Occipital lobe (tissue), 2 donors: Measurements from ENCODE around the gene BDNF. TPM values are rescaled to one million over a fixed set of nuclear protein-coding genes. Genes with fewer than 3 reads are reported as not detected.
"Not testable (repeated sequence)": the region's sequence is repeated elsewhere in the genome, so short reads cannot be mapped to it uniquely, and the experiment has no call there.

ENCODE experiments used
- DNase-seq: peaks from one replicate; lab custom pipeline; 2025; lab: John Stamatoyannopoulos, UW
- total RNA-seq: library from RNA; depleted of rRNA; stranded (reverse); fragments of >200 nt; gene quantifications from one replicate; pipeline ENCODE4 v1.2.3, GENCODE V29; 2014

The BDNF gene
- total RNA-seq, 1 donor from 2014 or later = 0.78 TPM

DNA sequence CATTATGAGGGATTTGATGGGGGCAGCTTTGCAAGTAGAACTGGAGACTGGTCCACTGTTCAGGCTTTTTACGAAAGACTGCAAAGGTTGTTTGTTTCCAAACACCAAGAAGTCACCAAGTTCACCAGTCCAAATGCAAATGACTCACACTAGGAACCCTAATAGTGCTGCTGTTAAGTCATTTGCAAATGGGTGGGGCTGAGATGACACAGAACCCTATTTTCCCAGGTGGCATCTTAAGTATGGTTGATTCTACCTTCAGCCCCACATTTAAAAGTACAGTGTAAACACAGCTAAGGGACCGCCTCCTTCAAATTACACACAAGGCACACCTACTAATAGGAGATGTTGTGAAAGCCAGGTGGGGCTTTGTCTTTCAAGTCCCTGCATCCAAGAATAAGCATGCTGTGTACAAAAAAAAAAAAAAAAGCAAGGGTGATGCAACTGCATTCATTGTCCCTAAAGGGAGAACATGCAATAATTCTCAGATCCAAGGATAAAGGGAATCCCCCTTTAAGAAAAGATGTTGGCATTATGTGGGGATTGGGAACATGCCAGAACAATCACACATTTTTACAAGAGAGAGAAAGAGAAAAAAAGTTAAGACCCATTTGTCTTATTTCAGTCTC, 27.3 kb downstream of the BDNF start:
- no peak for DNase-seq

DNA sequence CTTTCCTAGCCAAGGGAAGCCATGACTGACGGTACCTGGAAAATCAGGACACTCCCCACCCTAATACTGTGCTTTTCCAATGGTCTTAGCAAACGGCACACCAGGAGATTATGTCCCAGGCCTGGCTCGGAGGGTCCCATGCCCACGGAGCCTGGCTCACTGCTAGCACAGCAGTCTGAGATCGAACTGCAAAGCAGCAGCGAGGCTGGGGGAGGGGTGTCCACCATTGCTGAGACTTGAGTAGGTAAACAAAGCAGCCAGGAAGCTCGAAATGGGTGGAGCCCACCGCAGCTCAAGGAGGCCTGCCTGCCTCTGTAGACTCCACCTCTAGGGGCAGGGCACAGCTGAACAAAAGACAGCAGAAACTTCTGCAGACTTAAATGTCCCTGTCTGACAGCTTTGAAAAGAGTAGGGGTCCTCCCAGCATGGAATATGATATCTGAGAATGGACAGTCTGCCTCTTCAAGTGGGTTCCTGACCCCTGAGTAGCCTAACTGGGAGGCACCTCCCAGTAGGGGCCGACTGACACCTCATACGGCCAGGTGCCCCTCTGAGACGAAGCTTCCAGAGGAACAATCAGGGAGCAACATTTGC, 34.6 kb downstream of the BDNF start:
- DNase-seq = not testable (repeated sequence)

DNA sequence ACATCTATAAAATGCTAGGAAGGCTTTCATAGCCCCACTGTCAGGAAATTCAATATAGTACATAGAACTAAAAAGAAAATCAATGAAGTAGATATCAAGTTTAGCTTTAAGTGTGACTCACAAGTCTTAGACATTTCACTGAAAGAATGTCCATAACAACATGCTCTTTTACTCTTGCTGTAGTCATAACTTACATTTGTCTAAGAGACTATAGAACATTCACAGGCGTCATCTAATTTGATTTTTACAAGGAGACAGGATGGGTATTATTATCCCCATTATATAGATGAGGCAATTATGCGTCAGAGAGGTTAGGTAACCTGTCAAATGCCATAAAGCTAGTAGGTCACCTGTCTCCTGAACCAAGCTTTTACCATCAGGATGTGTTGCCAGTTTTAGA, 36.9 kb downstream of the BDNF start:
- no peak for DNase-seq

DNA sequence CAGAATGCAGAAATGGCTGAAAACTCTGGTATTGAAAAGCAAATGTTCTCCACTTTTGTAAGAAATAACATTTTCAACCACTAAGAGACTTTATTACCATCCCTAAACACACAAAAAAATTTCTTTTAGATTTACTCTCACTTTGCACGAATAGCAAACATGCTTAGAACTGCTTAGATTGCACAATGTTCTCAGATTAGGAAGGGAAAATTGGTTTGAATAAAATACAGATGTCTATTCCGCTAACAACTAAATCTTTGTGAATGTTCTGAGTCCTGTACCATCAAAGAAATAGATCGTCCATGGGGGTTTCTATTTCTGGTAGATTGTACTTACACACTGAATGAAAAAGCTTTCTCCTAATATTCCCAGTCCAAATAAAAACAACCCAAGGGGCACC, 40.1 kb downstream of the BDNF start:
- DNase-seq = no peak

DNA sequence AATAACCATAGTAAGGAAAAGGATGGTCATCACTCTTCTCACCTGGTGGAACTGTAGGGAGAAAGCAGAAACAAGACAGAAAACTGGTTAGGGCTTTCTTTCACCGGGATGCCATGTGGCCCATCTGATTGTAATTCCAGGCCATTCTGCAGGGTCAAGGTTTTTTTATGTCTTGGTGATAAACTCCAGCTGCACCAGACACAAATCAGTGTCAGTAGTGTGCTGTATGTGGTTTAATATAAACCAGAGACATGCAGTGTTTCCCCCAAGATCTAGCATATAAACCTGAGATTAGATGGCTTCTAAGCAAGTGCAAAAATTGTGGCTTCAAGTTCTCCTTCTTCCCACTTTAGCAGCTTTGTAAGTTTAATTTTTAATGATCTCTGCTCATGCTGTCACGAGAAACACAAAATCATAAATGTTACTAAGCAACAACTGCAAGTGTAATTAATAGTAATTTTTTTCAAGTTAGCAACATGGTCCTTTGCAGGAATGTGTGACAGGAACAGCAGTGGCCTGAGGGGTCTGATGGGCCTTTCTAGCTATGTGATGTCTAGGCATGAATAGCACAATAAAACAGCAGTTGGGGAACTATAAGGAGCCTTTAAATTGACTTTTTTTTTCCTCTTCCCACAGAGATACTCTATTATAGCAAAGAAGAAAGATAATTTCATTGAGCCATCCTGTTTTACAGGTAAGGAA, 41.6 kb downstream of the BDNF start:
- DNase-seq = no peak

DNA sequence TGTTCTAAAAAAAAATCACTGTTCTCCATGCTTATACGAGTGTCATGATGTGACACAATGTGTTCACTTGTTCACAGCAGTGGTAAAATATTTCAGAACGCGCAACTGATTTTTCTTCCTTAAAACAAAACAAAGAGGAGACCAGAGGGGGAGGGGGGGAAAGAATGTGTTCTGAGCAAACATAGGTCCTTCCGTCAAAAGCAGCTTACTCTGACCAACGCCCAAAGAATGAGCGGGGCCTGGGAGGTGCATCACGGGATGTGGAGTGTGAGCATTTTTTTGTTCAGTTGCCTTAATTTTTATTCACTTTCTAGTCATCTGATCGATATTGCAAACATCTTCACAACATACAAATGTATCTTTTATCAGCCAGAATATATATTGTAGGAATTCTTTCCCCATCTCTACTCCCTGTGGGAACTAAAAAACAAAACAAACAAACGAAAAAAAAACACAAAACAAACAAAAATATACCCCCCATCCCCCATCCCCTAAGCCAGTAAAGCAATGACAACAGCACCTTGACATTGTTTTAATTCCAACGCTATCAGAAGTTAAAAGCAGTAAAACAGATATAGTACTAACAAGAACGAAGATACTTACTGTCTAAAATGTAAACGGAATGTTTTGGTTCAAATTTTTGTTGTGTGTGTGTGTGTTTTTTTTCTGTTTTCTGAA, 43.3 kb downstream of the BDNF start:
- DNase-seq = no peak

DNA sequence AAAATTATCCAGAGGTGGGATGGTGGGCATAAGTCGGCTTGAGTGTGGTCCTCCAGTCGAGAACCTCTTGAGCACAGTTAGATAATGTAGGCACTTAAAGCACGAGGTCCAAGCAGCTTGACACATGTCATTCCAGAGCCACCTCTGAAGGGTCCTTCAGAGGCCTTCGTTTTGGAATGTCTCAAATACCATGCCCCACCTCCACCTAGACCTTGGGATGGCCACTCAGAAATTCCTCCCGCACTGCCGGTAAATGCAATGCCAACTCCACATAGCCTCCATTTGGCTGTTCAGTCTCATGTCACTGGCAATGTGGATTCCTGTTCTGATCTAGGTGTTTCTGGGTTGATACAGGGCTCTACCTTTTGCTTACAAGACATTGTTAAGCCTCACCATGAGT, 43.9 kb downstream of the BDNF start:
- DNase-seq = no peak

DNA sequence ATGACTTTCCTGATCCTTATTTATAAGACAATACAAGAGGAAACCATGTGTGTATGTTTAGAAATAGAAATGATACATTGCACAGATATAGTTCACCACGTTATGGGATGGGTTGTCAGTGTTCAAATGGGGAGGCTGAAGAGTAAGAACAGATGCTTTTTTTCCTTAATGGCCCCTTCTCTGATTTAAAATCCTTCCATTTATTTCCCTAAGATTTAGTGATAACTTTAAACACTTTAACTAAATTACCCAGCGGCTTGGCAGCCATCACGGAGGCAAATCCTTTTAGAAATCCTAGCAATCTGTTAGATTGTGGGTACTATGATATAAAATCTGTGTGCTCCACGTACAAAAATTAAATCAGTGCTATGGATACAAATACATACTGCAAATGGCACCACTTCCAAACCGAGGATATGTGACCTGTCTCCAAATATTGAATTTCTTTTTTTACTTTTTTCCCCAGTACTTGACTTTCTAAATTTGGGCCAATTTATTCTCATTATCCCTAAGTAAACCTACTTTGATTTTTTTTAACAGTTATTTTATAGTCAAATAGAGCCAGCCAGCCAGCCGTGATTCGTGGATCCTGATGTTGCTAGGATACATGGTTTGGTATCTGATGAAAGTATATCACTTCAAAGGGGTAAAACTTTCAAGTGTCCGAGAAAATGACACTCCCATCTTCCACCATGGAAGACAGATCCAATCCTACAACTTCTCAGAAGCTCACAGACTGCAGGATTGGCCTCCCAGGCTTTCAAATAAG, 46.1 kb downstream of the BDNF start:
- DNase-seq = no peak

DNA sequence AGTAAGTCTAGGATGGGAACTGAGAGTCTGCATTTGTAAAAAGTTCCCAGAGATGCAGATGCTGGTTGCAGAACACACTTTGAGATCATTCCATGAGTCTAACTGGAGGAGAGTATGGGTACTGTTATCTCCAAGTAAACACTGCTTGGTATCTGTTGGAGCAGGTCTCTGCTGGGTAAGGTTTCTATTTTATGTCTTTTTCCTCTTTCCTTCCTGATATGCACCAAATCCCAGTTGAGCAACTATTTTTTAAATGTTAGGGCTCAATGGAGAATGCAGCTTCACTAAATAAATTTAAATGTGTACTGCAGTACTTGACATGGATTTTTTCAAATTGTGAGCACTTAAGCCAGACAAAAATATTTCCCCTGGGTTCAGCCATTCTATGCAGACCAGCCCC, 48.5 kb downstream of the BDNF start:
- no peak for DNase-seq

DNA sequence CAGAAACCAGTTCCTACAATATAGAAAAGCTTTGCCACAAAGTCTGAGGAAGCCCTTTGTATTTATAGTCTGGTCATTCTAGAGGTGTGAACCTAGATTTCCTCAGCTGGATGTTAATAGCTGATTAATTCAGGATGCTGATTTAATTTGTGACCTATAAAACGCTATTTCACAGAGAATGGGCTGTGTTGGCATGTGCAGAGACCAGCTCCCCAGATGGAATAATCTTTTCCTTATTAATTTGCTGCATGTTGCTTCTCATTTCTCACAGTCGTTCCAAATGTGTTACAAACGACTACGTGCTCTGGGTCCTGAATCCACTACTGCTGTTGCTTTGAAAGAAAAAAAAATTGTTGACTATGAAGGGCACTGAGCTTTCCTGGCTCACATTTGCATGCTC, 49.3 kb downstream of the BDNF start:
- no peak for DNase-seq

DNA sequence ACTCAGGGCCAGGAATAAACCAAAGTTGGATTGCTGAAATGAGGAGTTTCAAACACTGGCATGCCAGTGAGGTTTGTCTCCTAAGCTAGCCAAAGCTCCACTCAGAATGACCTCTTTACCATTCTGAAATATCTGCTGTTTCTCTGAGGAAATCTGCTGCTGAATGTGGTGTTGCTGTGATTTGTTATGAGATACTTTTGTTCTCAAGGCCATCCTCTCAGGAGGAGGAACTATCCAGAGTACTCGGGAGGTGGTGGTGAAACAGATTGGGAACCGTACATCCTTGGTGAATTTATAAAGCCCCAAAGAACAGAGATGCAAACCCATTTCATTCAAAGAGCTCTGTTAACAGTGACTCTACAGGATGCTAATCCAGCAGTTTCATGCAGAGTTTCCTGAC, 50.5 kb downstream of the BDNF start:
- no peak for DNase-seq

DNA sequence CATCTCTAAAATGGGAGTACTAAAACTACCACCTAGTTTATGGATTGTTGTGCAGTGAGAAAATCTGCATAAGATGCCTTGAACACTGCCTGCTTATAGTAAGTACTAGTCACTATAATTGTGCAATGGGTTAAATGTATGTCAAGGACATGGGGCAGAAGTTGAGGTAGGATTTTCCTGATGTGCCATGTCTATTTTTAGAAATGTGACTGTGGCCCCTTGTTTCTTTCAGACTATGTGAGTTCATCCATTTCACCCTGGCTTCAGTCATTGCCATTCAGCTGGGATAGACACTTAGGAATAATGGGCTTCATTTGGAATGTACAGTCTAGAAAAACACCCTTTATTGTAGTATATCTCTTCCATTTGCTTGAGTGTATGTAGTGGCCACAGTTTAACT, 51.4 kb downstream of the BDNF start:
- no peak for DNase-seq

DNA sequence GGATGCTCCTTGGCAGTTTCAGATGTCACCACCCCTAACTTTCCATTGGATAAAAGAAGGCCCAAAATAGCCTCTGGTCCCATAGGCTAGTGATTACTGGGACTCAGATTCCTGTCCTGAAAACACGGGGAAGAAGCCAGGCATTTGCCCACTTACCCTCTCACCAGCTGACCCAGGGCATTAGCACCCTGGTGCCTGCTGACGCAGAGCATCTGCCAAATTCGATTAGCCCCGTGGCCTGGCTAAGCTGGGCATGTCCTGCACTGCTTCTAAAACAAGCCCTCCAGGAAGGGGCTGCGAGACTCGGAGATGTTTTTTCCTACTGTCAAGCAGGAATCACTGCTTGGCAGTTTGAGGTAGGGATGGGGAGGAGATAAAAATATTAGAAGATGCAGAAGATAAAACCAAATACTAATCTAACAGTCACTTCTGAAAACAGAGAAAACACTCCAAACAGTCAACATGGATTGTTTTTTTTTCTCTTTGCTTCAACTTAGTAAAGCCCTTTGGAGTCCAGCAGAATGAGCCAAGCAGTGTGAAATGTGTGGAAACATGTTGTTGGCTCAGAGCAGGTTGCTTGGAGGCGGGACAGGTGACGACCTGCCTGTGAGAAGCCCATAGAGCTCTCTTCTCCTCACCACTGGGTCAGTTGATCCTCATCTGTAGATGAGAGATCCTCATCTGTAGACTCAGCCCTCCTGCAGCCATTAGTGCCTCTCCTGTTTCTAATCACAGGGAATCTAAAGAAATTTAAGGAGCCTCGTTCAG, 54.0 kb downstream of the BDNF start:
- no peak for DNase-seq

DNA sequence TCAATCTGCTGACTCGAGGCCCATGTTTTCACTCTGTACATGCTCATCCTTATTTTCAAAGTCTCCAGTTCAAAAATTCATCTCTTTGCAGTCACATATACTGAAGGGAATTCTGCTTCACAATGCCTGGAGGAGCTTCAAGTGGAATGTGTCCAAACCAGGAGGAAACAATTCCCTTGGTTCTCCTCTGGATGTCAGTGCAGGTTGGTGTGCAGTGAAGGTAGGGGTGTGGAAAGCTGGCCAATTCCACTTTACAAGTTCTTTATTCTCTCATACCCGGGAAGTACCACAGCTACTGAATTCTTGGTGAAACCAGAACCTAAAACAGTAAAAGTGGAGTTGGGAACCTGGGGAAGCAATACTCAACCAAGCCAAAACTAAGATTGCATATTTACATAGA, 57.3 kb downstream of the BDNF start:
- no peak for DNase-seq

DNA sequence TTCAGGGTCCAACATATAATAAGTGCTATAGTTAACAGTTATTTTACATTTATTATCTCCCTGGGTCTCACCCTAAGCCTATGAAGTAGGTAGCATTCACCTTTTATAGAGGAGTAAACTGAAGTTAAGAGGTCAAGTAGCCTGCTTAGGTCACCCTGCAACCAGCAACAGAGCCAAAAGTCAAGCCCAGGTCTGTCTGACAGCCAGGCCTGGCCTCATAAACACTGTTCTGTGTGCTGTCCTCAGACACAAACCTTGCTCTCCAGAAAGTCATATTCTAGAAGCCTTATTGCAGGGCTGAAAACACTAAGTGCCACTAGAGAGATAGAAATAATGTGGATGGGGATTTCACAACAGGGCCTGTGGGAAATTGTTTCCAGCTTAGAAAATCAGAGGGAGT, 59.3 kb downstream of the BDNF start:
- no peak for DNase-seq

DNA sequence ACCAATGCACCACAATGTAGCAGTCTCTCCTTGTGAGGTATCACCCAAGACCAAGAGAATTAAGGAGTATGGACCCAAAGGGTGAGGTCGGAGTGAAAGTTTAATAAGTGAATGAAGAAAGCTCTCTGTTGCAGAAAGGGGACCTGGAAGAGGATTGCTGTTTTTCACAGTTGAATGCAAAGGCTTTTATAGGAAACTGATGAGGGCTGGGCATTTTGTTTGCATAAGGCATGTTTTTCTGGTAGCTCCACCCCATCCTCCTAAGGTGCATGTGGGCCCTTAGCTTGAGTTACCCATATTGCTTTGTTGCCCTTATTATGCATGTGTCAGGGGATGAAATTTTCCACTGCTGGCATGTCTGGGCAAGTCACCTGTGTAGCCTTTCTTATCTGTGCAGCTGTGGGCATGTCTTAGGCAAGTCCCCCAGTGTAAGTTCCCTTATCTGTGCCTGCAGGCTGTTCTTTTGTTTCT, 64.7 kb downstream of the BDNF start:
- no peak for DNase-seq

DNA sequence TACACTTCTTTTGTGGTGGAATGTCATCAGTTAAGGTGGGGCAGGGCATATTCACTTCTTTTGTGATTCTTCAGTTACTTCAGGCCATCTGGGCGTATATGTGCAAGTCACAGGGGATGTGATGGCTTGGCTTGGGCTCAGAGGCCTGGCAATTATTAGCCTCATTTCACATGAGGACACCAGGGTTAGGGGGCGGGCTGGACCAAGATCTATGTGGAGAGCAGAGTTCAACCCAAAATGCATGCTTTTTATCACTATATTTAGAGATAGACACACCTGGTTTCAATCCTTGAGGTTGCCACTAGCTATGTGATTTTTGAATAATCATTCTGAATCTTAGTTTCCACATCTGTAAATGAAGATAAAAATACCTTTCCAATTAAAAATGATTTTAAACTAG, 65.5 kb downstream of the BDNF start:
- DNase-seq = not testable (repeated sequence)

DNA sequence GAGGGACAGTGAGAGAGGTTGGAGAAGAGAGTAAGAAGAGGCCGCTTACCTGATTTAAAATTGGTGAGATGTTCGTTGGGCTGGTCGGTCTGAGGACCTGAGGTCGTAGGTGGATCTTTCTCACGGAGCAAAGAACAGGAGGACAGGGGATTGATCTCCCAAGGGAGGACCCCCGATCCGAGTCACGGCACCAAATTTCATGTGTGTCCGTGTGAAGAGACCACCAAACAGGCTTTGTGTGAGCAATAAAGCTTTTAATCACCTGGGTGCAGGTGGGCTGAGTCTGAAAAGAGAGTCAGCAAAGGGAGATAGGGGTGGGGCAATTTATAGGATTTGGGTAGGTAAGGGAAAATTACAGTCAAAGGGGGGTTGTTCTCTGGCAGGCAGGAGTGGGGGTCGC, 66.0 kb downstream of the BDNF start:
- not testable (repeated sequence) for DNase-seq

DNA sequence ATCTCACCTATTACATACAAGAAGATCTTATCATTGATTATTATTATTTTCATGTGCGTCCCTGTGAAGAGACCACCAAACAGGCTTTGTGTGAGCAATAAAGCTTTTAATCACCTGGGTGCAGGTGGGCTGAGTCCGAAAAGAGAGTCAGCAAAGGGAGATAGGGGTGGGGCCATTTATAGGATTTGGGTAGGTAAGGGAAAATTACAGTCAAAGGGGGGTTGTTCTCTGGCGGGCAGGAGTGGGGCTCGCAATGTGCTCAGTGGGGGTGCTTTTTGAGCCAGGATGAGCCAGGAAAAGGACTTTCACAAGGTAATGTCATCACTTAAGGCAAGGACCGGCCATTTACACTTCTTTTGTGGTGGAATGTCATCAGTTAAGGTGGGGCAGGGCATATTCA, 71.2 kb downstream of the BDNF start:
- DNase-seq = not testable (repeated sequence)

DNA sequence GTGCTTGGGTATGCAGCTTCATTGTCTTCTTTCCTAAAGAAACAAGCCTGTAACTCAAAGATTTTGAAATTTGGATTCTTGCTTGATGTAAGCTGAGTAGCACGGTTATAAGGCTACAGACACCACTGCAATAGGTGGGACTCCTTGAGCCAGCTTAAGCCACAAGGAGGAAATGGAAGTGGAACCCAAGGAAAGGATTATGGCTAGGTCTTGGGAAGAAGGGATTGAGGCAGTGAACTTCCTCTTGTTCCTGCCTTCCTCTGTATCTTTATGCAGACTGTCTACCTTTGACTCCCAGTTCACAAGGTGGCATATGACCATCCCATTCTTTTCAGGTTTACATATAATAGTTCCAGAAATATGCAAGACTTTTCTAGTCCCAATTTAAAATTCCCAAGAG, 72.3 kb downstream of the BDNF start:
- DNase-seq = no peak
